Nephron (organoid): ENCODE measurements around the gene ERVMER34-1.

Source experiments
- H3K27ac Mint-ChIP-seq, 3 experiments: 2 replicates each; pipeline ENCODE4 v1.8.0; 2020; ENCODE audit warnings: mixed read lengths in 3 of 3, mild to moderate bottlenecking in 2 of 3, moderate library complexity in 1 of 3
- H3K27me3 Mint-ChIP-seq: 2 replicates; pipeline ENCODE4 v1.8.0; 2021; ENCODE audit warnings: low read depth, mild to moderate bottlenecking, moderate library complexity, mixed read lengths
- H3K36me3 Mint-ChIP-seq: 2 replicates; pipeline ENCODE4 v1.8.0; 2020; ENCODE audit warnings: low read depth, mixed read lengths
- H3K4me1 Mint-ChIP-seq: 2 replicates; pipeline ENCODE4 v1.8.0; 2020; ENCODE audit warnings: mixed read lengths
- H3K4me3 Mint-ChIP-seq, 3 experiments: 2 replicates each; pipeline ENCODE4 v1.8.0; 2020; ENCODE audit warnings: mild to moderate bottlenecking in 3 of 3, mixed read lengths in 3 of 3, moderate library complexity in 2 of 3
- H3K9me3 Mint-ChIP-seq: 2 replicates; pipeline ENCODE4 v1.8.0; 2020; ENCODE audit warnings: mixed read lengths
- TF ChIP-seq, protein P1 (sequence below), 3 experiments: fragments of 200-600 bp; sonication (generic); IDR thresholded peaks; one replicate each; pipeline ENCODE4 v1.5.0; 2021; ENCODE audit warnings: antibody characterized with exemption in 3 of 3; ENCODE audit not compliant: unreplicated experiment in 3 of 3

Gene ERVMER34-1

GRCh38 chr4:52728691-52729240 lies 22.5 kb downstream of the ERVMER34-1 start:
- Mint-ChIP-seq H3K27me3 (peaks cover 3% of the 10 kb centered on the region), H3K36me3 (no peaks in the 10 kb centered on the region), H3K4me1 (no peaks in the 10 kb centered on the region), H3K4me3 (no peak overlapping the region), H3K27ac (peak overlapping the region in 2 of 3 experiments; percentile 7 to 25), H3K9me3 (no peaks in the 10 kb centered on the region)
- TF ChIP-seq, protein P1, sequence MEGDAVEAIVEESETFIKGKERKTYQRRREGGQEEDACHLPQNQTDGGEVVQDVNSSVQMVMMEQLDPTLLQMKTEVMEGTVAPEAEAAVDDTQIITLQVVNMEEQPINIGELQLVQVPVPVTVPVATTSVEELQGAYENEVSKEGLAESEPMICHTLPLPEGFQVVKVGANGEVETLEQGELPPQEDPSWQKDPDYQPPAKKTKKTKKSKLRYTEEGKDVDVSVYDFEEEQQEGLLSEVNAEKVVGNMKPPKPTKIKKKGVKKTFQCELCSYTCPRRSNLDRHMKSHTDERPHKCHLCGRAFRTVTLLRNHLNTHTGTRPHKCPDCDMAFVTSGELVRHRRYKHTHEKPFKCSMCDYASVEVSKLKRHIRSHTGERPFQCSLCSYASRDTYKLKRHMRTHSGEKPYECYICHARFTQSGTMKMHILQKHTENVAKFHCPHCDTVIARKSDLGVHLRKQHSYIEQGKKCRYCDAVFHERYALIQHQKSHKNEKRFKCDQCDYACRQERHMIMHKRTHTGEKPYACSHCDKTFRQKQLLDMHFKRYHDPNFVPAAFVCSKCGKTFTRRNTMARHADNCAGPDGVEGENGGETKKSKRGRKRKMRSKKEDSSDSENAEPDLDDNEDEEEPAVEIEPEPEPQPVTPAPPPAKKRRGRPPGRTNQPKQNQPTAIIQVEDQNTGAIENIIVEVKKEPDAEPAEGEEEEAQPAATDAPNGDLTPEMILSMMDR (IDR thresholded peaks at IDR 0.05; ENCODE audit: unreplicated experiment in 3 of 3), result no peak

DNA sequence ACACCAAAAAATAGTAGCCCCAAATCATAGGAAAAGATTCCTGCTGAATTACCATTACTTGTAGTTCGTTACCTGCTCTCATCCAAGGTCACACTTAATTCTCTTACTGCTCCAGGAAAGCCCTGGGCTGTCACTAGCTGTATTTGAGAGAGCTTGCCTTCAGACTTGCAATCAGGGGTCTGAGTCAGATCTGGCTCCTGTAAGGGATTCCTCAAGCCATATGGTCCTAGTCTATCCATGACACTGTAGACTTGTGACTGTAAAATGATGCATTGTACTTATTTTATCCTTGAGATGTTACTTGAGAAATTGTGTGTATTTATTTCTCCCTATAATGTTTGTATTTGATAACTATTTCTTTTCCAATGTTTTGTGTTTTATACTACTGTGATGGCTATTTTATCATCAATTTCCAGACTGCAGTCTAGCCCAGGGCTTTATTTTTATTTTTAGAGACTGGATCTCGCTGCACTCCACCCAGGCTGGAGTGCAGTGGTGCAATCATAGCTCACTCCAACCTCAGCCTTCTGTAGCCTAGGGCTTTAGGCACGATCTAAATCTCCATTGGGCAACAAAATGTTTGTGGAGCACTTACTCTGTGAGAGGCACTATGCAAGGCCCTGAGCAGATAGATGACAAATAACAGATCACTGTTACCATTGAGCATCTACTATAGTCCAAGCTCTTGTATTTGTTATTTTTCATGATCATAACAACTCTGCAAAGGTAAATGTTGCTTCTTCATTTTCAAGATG lies 24.2 kb downstream of the ERVMER34-1 start:
- Mint-ChIP-seq H3K36me3 (no peaks in the 10 kb centered on the region), H3K27me3 (peaks cover 3% of the 10 kb centered on the region), H3K4me3 (no peak overlapping the region), H3K27ac (peak overlapping the region in 1 of 3 experiments; percentile 40), H3K9me3 (no peaks in the 10 kb centered on the region), H3K4me1 (peaks cover 6% of the 10 kb centered on the region)
- TF ChIP-seq, protein P1 (IDR thresholded peaks at IDR 0.05; ENCODE audit: unreplicated experiment in 3 of 3), result no peak

GRCh38 chr4:52721968-52722815 lies 29.0 kb downstream of the ERVMER34-1 start:
- TF ChIP-seq, protein P1 (IDR thresholded peaks at IDR 0.05; ENCODE audit: unreplicated experiment in 3 of 3), result no peak
- Mint-ChIP-seq H3K4me3 (peak overlapping the region; percentile 68 to 83 (median 68)), H3K4me1 (peaks cover 6% of the 10 kb centered on the region), H3K27ac (peak overlapping the region; percentile 80 to 89 (median 85)), H3K36me3 (peaks cover 20% of the 10 kb centered on the region), H3K9me3 (no peaks in the 10 kb centered on the region), H3K27me3 (peaks cover 3% of the 10 kb centered on the region)

- H3K4me3 Mint-ChIP-seq, result no peak overlapping the region
- H3K36me3 Mint-ChIP-seq, result peaks cover 55% of the 10 kb centered on the region
- peaks cover 33% of the 10 kb centered on the region for H3K4me1 Mint-ChIP-seq
- no peak overlapping the region for H3K27ac Mint-ChIP-seq
- no peaks in the 10 kb centered on the region for H3K27me3 Mint-ChIP-seq
- TF ChIP-seq, protein P1 (IDR thresholded peaks at IDR 0.05; ENCODE audit: unreplicated experiment in 3 of 3), result no peak
- no peaks in the 10 kb centered on the region for H3K9me3 Mint-ChIP-seq
These were observed 33.1 kb downstream of the ERVMER34-1 start for GRCh38 chr4:52718123-52718522.

- no peak overlapping the region for H3K4me3 Mint-ChIP-seq
- H3K36me3 Mint-ChIP-seq, result peaks cover 55% of the 10 kb centered on the region
- H3K27me3 Mint-ChIP-seq, result no peaks in the 10 kb centered on the region
- H3K9me3 Mint-ChIP-seq, result no peaks in the 10 kb centered on the region
- no peak overlapping the region for H3K27ac Mint-ChIP-seq
- TF ChIP-seq, protein P1 (IDR thresholded peaks at IDR 0.05; ENCODE audit: unreplicated experiment in 3 of 3), result no peak
- H3K4me1 Mint-ChIP-seq, result peaks cover 28% of the 10 kb centered on the region
These were observed 34.7 kb downstream of the ERVMER34-1 start for GRCh38 chr4:52716364-52717151.
